SK-N-SH (cell line): ENCODE measurements around the gene CCL28.

Source experiments
- CTCF ChIP-seq: fragments of 200-600 bp; sonication (generic); IDR thresholded peaks from 2 replicates; pipeline ENCODE4 v1.6.1; 2017; ENCODE audit warnings: antibody characterized with exemption, mild to moderate bottlenecking, moderate library complexity
- EP300 ChIP-seq, 2 experiments: IDR thresholded peaks; 2 replicates each; pipeline versions ENCODE4 v1.4.0 to v1.6.1; 2012; ENCODE audit warnings: borderline replicate concordance in 1 of 2, low read depth in 1 of 2, low read length in 1 of 2
- GABPA ChIP-seq: IDR thresholded peaks from 2 replicates; pipeline ENCODE4 v1.4.0; 2012; ENCODE audit warnings: low read depth, mild to moderate bottlenecking
- MXI1 ChIP-seq: IDR thresholded peaks from 2 replicates; pipeline ENCODE4 v1.6.1; 2012; ENCODE audit warnings: mild to moderate bottlenecking, low read depth, low read length, improper control_type of control experiment
- POLR2AphosphoS5 ChIP-seq: IDR thresholded peaks from 2 replicates; pipeline ENCODE4 v1.6.1; 2012; ENCODE audit warnings: low read depth, low read length
- SIN3A ChIP-seq: IDR thresholded peaks from 2 replicates; pipeline ENCODE4 v1.6.1; 2012; ENCODE audit warnings: low read depth, mild to moderate bottlenecking, low read length, moderate library complexity, borderline replicate concordance
- TAF1 ChIP-seq: IDR thresholded peaks from 2 replicates; pipeline ENCODE4 v1.6.1; 2012; ENCODE audit warnings: low read depth, mild to moderate bottlenecking, low read length, moderate library complexity, borderline replicate concordance
- USF2 ChIP-seq: fragments of 150-350 bp; IDR thresholded peaks from 2 replicates; pipeline ENCODE4 v1.6.1; 2017; ENCODE audit warnings: antibody characterized with exemption, low read length, low read depth, borderline replicate concordance
- ZBTB33 ChIP-seq: IDR thresholded peaks from 2 replicates; pipeline ENCODE4 v1.4.0; 2012; ENCODE audit warnings: low read depth, borderline replicate concordance

- no peak for TF ChIP-seq CTCF
- no peak for TF ChIP-seq MXI1
- no peak for TF ChIP-seq GABPA
- no peak for TF ChIP-seq TAF1
- TF ChIP-seq ZBTB33: no peak
- no peak for TF ChIP-seq SIN3A
- TF ChIP-seq USF2: no peak
- no peak for TF ChIP-seq EP300 (IDR thresholded peaks at IDR 0.05; ENCODE audit: borderline replicate concordance in 1 of 2, low read depth in 1 of 2, low read length in 1 of 2)
- TF ChIP-seq POLR2AphosphoS5: no peak
Observed at GRCh38 chr5:43412644-43413043, 453 bp upstream of the CCL28 start.
